AML-193 (cell line): Measurements from ENCODE around the gene DAB2IP.

ENCODE experiments used
- DNase-seq, 2 experiments: peaks; one replicate each; lab custom pipeline; 2025; lab: John Stamatoyannopoulos, UW

DAB2IP gene

DNA sequence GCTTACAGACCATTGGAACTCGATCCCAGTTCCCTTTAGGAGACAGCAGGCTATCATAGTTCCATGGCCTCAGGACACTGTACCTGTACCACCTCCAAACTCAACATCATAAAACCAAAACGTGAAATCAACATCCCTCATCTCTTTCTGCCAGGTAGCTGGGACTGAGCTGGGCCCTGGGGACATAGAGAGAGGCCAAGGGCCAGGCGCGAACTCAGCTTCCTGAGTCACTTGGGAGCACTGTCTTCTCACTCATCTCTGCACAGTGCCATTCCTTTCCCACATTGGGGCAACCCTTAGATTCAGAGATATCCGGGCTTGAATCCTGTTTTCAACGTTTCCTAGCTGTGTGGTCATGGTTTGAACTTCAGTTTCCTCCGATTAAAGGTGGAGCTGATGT lies 12.2 kb downstream of the DAB2IP start:
- DNase-seq = no peak

DNA sequence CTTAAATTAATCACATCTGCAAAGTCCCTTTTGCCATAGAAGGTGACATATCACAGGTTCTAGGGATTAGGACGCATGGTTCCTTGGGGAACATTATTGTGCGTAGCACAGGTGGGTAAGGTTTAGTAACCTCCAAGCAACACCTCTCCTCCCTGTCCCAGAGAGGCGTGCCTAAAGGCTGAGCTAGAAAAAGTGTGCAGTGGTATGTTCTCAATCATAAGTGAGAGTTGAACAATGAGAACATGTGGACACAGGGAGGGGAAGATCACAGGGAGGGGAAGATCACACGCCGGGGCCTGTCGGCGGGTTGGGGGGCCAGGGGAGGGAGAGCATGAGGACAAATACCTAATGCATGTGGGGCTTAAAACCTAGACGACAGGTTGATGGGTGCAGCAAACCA lies 14.9 kb downstream of the DAB2IP start:
- DNase-seq = no peak

DNA sequence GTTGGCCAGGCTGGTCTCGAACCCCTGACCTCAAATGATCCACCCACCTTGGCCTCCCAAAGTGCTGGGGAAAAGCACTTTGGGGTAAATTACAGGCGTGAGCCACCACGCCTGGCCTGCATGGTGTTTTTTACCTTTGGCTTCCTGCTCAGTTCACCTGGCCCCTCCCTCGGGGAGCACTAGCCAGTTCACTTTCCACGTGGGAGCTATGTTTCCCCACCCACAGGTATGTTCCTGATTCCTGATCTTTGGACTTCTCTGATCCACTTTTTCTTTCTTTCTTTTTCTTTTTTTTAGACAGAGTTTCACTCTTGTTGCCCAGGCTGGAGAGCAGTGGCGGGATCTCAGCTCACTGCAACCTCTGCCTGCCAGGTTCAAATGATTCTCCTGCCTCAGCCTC lies 15.8 kb downstream of the DAB2IP start:
- no peak for DNase-seq

DNA sequence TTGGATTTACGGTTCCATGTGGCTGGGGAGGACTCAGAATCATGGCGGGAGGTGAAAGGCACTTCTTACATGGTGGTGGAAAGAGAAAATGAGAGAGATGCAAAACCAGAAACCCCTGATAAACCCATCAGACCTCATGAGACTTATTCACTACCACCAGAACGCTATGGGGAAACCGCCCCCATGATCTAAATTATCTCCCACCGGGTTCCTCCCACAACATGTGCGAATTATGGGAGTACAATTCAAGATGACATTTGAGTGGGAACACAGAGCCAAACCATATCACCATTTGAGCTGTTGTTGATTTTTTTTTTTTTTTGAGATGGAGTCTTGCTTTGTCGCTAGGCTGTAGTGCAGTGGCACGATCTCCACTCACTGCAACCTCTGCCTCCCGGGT lies 16.5 kb downstream of the DAB2IP start:
- no peak for DNase-seq

DNA sequence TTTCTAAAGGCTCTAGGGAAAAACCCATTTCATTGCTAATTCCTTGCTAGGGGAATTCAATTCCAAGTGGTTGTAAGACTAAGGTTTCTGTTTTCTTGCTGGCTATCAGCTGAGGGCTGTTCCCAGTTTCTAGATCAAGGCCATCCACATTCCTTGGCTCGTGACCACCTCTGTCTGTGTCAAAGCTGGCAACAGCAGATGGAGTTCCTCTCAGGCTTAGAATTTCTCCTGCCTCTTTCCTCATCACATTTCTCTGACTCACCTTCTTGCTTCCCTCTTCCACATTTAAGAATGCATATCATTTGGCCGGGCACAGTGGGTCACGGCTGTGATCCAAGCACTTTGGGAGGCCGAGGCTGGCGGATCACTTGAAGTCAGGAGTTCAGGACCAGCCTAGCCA lies 19.0 kb downstream of the DAB2IP start:
- DNase-seq = no peak

DNA sequence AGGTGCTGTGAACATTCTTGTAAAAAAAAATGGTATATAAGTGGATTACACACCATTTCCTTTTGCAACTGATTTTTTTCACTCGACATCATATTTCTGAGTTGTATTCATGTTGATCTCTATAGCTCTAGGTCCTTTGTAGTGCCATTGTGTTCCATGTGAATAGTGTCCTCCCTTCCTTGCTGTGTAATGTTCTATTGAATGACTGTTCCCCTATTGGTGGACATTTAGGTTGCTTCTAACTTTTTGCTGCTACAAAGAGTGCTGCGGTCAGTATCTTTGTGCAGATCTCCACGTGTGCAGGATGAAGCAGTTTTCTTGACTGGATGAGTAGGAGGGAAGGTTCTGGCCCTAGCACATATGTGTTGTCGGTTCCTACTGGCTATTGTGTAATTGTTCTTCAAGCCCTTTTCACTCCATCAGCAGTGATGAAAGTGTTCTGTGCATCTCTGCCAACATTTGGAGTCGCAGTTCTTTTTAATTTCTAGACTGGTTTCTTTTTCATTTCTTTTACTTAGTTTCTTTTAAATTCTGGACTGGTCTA lies 20.2 kb downstream of the DAB2IP start:
- no peak for DNase-seq

DNA sequence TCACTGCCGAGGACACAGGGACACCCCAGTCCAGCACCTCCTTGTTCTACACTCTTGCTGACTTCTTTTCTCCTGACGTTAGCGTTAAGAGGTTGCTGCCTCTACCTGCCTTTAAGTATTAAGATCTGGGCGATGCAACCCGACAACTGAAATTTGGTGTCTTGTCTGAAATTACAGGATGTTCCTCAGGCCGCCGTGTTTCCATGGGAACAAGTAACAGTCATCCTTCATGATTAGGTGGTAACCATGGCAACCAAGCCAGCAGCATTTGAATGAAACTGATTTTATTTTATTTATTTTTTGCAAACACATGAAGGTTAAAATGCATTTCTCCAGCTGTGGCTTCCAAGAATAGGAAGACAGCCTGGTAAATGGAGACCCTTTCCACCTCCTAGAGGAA lies 20.8 kb downstream of the DAB2IP start:
- no peak for DNase-seq

DNA sequence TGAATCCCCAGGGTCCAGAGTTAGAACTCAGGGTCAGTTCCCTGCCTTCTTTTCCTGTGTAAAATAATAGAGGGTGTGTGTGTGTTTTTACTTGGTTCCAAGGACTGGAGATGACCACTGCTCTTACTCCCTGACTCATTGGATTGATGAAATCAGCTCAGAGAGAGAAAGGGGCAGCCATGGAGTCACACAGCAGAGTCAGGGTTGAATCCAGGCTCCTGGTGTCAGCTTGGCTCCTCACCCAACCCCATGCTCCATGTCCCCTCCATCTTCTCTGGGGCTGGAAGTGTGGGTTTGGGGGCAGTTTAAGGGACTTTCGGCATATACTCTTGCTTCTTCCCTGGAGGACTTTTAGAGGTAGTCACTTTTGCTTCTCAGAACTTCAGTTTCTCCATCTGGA lies 21.6 kb downstream of the DAB2IP start:
- no peak for DNase-seq

DNA sequence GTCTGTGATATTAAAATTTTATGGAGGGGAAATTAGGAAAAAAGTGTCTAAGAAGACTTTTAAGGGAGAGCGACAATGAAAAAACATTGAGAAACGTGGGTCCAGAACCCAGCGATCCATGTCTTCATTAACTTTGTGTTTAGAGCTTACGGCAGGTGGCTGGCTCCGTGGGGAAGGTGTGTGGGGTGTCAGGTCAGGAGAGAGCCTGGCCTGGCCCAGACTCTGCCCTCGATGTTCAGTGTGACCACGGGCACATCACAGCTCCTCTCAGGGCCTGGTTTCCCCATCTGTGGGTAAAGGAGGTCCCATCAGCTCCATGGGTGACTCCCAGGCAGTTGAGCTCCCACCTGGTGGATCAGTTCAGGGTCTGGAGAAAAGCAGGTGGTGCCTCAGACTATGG lies 22.1 kb downstream of the DAB2IP start:
- no peak for DNase-seq

DNA sequence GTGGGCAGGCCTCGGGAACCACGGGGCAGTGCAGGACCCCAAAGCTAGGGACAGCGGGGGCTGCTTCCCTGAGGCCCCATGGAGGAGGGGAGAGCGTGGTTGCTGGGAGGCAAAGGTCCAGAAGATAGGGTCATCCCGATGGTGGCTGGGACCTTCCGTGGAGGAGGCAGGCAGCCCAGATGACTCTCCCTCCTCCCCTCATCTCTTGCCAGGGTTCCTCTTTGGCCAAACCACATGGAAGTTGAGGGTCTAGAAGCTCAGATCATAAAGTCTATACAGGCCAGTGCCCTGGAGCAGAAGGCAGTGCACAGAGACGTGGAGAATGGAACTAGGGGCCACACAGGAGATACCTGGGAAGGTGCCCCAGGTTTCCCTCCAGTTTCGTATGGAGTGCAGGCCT lies 22.6 kb downstream of the DAB2IP start:
- DNase-seq = no peak

DNA sequence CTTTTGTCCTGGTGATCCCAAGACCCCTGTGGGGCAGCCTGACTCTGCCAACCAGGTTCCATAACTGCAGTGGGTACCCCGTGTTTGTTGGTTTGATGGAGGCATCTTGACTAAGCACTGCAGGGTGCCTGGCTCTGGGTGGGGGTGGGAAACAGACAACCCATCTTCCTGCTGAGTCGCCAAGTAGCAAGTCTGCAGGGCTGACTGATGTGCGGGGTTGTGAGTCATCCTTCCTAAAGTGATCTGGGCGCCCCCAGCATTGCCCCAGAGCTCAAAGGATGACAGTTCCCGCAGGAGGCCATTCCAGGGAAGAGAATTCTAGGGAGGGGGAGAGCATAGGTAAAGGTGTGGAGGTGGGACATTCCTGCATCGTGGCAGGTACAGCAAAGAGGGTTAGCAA lies 23.5 kb downstream of the DAB2IP start:
- no peak for DNase-seq

DNA sequence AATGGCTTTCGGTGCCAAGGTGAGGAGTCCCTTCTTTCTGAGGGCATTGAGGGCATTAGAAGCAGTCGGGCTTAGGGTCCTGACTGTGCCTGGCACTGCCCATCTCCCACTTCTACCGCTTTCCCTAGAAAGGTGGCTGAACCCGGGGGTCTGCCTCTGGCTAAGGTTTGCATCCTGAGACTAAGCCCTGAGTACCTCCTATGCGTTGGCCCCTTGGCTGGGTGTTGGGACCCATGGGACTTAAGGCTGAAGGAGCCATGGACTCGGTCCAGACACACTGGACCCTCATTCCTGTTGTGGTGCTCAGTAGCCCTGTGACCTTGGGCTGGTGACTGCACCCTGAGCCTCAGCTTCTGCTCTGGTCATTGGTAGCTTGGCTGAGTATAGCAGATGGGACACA lies 23.9 kb downstream of the DAB2IP start:
- no peak for DNase-seq

DNA sequence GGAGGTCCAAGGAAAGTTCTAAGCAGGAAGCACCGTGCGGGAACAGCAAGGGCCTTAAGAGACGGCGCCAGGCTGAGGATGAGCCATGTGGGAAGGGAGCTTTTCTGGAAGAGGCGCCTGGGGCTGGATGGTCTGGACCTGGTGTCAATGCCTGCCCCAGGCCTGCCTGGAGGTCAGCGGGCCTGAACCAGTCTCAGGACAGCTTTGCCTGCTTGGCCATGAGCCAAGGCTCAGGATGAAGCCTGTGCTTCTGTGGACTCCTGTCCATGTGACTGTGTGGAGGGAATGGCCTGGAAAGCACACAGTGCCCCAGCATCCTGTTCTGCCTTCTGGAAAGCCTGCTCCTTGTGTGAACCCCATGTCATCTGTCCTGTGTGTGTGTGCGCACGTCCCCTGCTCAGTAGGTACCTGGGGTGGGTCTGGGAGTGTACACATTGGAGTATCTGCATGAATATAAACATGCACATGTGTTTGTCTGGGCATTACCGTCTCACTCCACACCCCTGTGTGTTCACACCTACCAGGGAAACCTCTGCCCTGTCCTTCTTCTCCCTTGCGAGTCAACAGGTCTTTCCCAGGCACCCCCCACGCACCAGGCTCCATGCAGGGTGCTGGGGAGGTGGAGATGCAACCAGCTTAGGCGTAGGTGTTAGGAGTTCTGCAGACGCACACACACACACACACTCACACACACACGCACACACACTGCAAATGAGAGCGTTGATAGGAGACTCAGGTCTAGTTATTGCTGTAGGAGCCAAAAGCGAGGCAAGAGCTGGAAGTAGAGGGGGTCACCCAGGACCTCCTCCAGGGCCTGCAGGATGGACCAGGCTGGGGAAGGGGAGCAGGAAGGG lies 24.8 kb downstream of the DAB2IP start:
- DNase-seq = no peak

DNA sequence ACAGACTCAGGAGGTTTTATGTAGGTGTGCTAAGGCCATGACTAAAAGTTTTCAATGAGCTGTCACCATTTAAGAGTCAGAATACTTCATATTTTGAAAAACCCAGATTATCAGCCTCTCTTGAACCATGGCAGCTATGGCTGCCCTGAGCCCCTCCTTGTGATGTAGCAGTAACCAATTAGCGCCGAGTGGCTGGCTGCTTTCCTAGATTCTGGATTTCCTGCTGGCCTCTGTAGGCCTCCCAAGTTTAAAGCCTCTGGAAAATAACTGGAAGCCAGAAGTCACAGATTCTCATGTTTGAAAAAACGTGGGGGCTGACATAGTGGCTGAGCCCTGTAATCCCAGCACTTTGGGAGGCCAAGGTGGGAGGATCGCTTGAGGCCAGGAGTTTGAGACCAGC lies 25.5 kb downstream of the DAB2IP start:
- DNase-seq = no peak

DNA sequence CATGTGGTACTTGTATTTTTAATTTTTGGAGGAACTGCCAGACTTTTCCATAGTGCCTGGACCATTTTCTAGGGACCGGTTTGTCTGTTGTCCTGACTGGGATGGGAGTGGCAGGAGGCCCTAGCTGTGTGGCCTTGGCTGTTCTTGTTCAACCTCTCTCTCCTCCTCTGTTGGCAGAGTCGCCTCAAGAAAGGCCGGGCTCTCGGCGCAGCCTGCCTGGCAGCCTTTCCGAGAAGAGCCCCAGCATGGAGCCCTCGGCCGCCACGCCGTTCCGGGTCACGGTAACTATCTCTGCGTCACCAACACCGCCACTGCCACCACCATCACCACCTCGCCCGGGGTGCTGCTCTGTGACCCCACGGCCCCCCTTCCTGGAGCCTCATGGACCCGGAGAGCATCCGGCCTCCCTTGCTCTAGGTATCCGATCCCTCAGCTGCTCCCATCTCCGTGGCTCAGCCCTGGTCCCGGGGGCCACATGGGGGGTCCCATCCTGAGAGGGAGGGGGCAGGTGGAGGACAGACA lies 27.1 kb downstream of the DAB2IP start:
- no peak for DNase-seq

DNA sequence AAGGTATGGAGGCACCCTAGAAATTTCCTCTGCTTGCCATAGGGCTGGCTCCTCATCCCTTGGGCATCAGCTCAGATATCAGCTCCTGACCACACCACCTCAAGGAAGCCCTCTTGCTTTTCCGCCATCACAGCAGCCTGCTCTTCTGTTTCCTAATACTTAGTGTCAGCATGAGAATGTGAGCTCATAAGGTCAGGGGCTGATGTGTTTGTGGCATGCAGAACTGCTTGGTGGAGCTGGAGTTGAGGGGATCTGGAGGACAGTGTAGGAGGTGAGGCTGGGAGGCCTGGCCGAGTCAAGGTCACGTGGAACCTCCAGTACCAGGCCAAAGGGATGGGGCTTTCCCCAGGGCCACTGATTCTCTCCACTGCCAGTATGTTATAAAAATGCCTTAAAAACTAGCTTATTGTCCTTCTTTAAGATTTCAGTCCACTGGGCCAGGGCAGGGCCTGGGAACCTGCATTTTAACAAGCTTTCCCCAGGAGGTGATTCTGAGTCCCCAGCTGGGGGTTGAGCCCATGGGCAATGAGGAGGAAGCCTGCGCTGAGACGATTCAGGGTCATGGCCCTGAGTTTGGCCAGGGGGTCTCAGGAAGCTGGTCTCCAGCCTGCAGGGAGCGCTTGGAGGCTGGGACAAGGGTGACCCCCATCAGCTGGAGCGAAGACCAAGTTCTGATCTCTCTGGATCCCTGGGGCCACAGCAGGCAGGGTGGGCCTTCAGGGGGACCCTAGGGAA lies 28.6 kb downstream of the DAB2IP start:
- no peak for DNase-seq

DNA sequence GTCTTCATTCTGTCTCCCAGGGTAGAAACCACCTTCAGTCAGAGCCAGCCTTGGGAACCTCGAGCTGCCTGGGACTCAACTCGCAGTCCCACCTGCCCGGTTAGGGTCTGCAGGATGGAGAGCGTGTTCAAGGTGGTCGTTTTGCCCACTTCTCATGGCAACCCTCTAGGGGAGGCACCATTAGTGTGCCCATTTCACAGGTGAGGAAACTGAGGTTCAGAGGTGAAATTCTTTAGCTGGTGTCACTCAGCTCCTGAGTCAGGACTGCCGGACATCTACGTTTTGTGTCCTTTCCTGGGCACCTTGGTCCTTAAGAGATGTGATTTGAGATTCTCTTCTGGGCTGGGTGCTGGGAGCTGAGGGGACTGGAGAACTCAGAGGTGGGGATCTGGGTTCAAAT lies 30.0 kb downstream of the DAB2IP start:
- no peak for DNase-seq

DNA sequence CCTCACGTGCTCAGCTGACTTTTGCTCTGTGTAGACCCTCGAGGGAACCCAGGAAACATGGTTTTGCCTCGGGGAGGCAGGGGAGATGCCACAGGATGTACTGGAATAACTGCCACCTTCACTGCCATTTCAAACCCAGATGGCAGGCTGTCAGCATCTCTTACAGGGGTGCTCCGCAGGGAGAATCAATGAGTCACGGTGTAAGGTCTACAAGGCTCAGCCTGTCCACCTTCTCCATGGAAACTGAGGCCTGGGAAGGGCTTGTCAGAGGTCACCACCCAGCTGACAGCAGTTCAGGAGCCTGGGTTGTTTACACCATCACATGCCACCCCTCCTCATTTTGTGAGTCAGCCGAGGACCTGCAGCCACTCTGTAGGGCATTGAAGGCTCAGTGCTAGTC lies 30.8 kb downstream of the DAB2IP start:
- DNase-seq = no peak

DNA sequence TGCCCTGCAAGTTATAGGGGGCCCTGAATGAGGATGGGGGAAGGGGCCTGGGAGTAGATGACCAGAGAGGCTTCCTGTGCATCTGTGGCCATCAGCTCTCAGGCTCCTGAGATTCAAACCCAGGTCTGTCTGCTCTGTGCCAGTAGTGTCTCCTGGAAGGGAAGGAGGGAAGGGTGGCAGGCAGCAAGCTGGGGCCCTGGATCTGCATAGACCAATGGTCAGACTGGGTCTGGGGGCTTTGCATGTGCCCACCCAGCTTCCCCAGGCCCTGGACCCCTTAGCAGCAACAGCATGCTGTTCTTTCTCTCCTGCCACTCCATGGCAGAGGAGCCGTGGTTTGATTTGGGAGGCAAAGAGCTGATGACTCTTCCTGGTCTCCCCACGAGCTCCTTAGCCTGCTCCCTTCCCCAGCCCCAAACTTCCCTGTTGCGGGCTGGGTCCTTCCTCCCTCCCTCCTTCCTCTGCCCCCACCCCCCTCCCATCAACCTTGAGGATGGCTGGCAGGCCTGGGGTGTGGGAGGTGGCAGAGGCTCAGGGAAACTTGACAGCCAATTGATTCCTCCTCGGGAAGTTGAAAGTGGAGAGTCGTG lies 31.6 kb downstream of the DAB2IP start:
- no peak for DNase-seq

DNA sequence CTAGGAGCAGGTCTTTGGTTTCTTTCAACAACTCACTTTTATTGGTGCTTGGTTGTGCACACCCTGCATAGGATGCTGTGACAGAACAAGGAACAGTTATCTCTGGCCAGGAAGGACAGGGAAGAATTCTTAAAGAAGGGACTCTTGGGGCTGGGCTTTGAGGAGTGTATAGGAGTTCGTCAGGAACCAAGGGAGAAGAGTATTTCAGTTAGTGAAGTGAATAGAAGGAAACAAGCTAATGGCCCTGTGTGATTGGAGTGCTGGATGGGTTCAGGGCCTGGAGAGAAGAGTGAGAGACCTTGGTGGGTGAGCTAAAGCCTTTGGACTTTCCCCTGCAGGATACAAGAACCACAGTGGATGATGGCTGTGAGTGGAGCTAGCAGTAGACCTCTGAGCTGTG lies 32.2 kb downstream of the DAB2IP start:
- no peak for DNase-seq

DNA sequence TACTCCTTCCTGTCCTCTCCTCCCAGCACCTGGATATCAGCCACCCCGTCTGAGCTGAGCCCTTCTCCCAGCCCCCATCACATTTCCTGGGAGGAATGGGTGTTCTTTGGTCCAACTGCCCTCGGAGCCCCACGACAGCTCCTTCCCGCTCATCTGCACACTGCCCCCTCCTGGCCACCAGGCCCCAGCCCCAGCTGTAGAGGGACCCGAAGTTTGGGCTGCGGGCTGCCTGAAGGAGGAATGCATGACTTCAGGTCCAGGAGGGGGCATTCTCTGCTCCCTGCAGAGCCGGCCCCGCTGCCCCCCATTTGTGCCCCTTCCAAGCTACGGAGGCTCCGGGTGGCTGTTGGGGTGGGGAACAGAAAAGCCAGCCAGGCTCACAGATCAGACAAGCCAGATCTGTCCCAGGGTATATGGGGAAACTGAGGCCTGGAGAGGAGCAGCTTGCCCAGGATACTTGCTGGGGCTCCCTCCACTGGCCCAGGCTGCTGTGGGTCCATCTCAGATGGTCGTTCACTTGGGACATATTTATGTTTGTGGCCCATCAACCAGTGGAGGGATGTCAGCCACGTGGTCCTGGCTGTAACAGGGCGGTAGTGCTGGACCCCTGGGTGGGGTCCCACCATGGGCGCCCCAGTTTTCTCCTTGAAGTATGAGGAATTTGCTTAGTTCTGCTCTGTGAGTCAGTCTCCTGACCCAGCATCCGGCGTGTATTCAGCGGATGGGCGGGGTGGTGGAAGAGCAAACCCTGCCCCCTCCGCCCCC lies 33.1 kb downstream of the DAB2IP start:
- no peak for DNase-seq
